Sigmoid colon (tissue), 7 donors: ENCODE data around the gene MBLAC2. TPM values are rescaled to one million over a fixed set of nuclear protein-coding genes. Genes with fewer than 3 reads are reported as not detected.

Experiments
- DNase-seq: peaks from one replicate; pipeline ENCODE4 v3.0.0-alpha.2; 2019
- H3K27ac ChIP-seq, 4 donors: fragments of 200-600 bp; sonication (generic); one replicate each; pipeline ENCODE4 v1.5.1; 2016 to 2019; ENCODE audit warnings: mild to moderate bottlenecking in 1 of 4
- H3K27me3 ChIP-seq, 3 donors: fragments of 200-600 bp; sonication (generic); one replicate each; pipeline ENCODE4 v1.5.1; 2019; ENCODE audit warnings: mild to moderate bottlenecking in 1 of 3
- H3K36me3 ChIP-seq, 4 donors: fragments of 200-600 bp; sonication (generic); one replicate each; pipeline ENCODE4 v1.5.1; 2016 to 2019
- H3K4me1 ChIP-seq, 4 donors: fragments of 200-600 bp; sonication (generic); one replicate each; pipeline ENCODE4 v1.5.1; 2017 to 2019
- H3K4me3 ChIP-seq, 4 donors: fragments of 200-600 bp; sonication (generic); one replicate each; pipeline ENCODE4 v1.5.1; 2017 to 2019; ENCODE audit warnings: mild to moderate bottlenecking in 2 of 4, moderate library complexity in 1 of 4
- H3K9me3 ChIP-seq, 4 donors: fragments of 200-600 bp in 3 of 4; sonication (generic) in 3 of 4; one replicate each; pipeline versions ENCODE4 v1.5.1 to v1.6.1; 2013 to 2019
- CTCF ChIP-seq, 4 experiments: fragments of 450-650 bp in 3 of 4; fragments of 200-600 bp in 1 of 4; IDR thresholded peaks; one replicate each; pipeline ENCODE4 v1.5.1; 2016 to 2019; ENCODE audit warnings: antibody characterized with exemption in 4 of 4, mild to moderate bottlenecking in 3 of 4, moderate library complexity in 2 of 4
- EP300 ChIP-seq, 4 donors: sonication (generic); formaldehyde crosslinking; IDR thresholded peaks; one replicate each; pipeline ENCODE4 v1.6.1; 2017; ENCODE audit warnings: antibody characterized with exemption in 4 of 4
- POLR2A ChIP-seq, 2 donors: fragments of 450-650 bp; IDR thresholded peaks; one replicate each; pipeline ENCODE4 v1.6.1; 2016; ENCODE audit warnings: antibody characterized with exemption in 2 of 2, mild to moderate bottlenecking in 2 of 2, moderate library complexity in 2 of 2
- POLR2AphosphoS5 ChIP-seq, 4 donors: sonication (generic); formaldehyde crosslinking; IDR thresholded peaks; one replicate each; pipeline ENCODE4 v1.6.1; 2017; ENCODE audit warnings: antibody characterized with exemption in 4 of 4
- WGBS, 2 donors: extraction: QIAGEN DNeasy Blood & Tissue Kit; methylation state at CpG; one replicate each; pipeline ENCODE4 v1.1.7; 2013; 5-methylcytosine and 5-hydroxymethylcytosine counted together
- intact Hi-C: fragments of 100-400 bp; cut with DNase I; formaldehyde crosslinking; loops from one replicate; pipeline ENCODE4 v1.15.1; 2023
- polyA plus RNA-seq, 3 donors: library from polyadenylated mRNA; stranded (reverse); fragments of 200-250 nt; gene quantifications; one replicate each; pipeline ENCODE4 v1.2.3, GENCODE V29; 2013
- total RNA-seq, 4 donors: library from RNA; depleted of rRNA; stranded (reverse); fragments of >200 nt; gene quantifications; one replicate each; pipeline ENCODE4 v1.1.0, GENCODE V29; 2016
- donor health status: healthy with polysubstance abuse.
- donor health status: Bipolar disorder and iron deficiency.
- donor health status: healthy.

Gene MBLAC2
- total and polyA plus RNA-seq, 7 donors, result 0.92 to 7.1 (median 4.9) TPM

GRCh38 chr5:90510438-90510837 is 35.9 kb upstream of the MBLAC2 start:
- Histone ChIP-seq H3K4me3 (no peak overlapping the region), H3K4me1 (no peaks in the 10 kb centered on the region), H3K36me3 (no peaks in the 10 kb centered on the region), H3K27ac (no peak overlapping the region), H3K27me3 (no peaks in the 10 kb centered on the region), H3K9me3 (no peaks in the 10 kb centered on the region)
- DNase-seq, result no peak
- intact Hi-C loops, result no loop called here
- 80 to 92% methylated on average over 1 of the region's 1 CpG for WGBS, 2 donors
- TF ChIP-seq CTCF (IDR thresholded peaks at IDR 0.05), result no peak
- TF ChIP-seq POLR2AphosphoS5 (IDR thresholded peaks at IDR 0.05), result no peak
- TF ChIP-seq POLR2A (IDR thresholded peaks at IDR 0.05), result no peak
- no peak for TF ChIP-seq EP300 (IDR thresholded peaks at IDR 0.05)

- intact Hi-C loops, result no loop called here
- no peak for TF ChIP-seq POLR2A (IDR thresholded peaks at IDR 0.05)
- no peak for TF ChIP-seq EP300 (IDR thresholded peaks at IDR 0.05)
- no peak for TF ChIP-seq POLR2AphosphoS5 (IDR thresholded peaks at IDR 0.05)
- TF ChIP-seq CTCF (IDR thresholded peaks at IDR 0.05), result no peak
- DNase-seq, result no peak
- Histone ChIP-seq H3K36me3 (no peaks in the 10 kb centered on the region), H3K27me3 (no peaks in the 10 kb centered on the region), H3K9me3 (no peaks in the 10 kb centered on the region), H3K27ac (no peak overlapping the region), H3K4me3 (no peak overlapping the region), H3K4me1 (no peaks in the 10 kb centered on the region)
These were observed 31.6 kb upstream of the MBLAC2 start for GRCh38 chr5:90506221-90506620.

GRCh38 chr5:90504743-90505142 is 30.2 kb upstream of the MBLAC2 start:
- no peak overlapping the region for H3K27ac ChIP-seq
- no peaks in the 10 kb centered on the region for H3K36me3 ChIP-seq
- no peaks in the 10 kb centered on the region for H3K4me1 ChIP-seq
- TF ChIP-seq POLR2A (IDR thresholded peaks at IDR 0.05) (no peak), EP300 (IDR thresholded peaks at IDR 0.05) (no peak), POLR2AphosphoS5 (IDR thresholded peaks at IDR 0.05) (no peak), CTCF (IDR thresholded peaks at IDR 0.05) (no peak)
- DNase-seq, result no peak
- H3K27me3 ChIP-seq, result no peaks in the 10 kb centered on the region
- 90 to 96% methylated on average over 2 of the region's 2 CpGs for WGBS, 2 donors
- no peak overlapping the region for H3K4me3 ChIP-seq
- intact Hi-C loops, result no loop called here
- H3K9me3 ChIP-seq, result no peaks in the 10 kb centered on the region

GRCh38 chr5:90503596-90503995 is 29.0 kb upstream of the MBLAC2 start:
- Histone ChIP-seq H3K27ac (no peak overlapping the region), H3K9me3 (no peaks in the 10 kb centered on the region), H3K4me3 (no peak overlapping the region), H3K27me3 (no peaks in the 10 kb centered on the region), H3K36me3 (no peaks in the 10 kb centered on the region), H3K4me1 (no peaks in the 10 kb centered on the region)
- no peak for TF ChIP-seq POLR2AphosphoS5 (IDR thresholded peaks at IDR 0.05)
- intact Hi-C loops, result no loop called here
- WGBS, 2 donors, result 87 to 91% methylated on average over 1 of the region's 1 CpG
- no peak for DNase-seq

GRCh38 chr5:90495146-90495545 is 20.6 kb upstream of the MBLAC2 start:
- 93 to 98% methylated on average over 1 of the region's 1 CpG for WGBS, 2 donors
- no peaks in the 10 kb centered on the region for H3K4me1 ChIP-seq
- H3K9me3 ChIP-seq, result no peaks in the 10 kb centered on the region
- TF ChIP-seq EP300 (IDR thresholded peaks at IDR 0.05), result no peak
- TF ChIP-seq POLR2A (IDR thresholded peaks at IDR 0.05), result no peak
- no peak for TF ChIP-seq POLR2AphosphoS5 (IDR thresholded peaks at IDR 0.05)
- no peak for TF ChIP-seq CTCF (IDR thresholded peaks at IDR 0.05)
- H3K4me3 ChIP-seq, result no peak overlapping the region
- no peaks in the 10 kb centered on the region for H3K27me3 ChIP-seq
- no peak overlapping the region for H3K27ac ChIP-seq
- no peaks in the 10 kb centered on the region for H3K36me3 ChIP-seq
- intact Hi-C loops, result no loop called here
- DNase-seq, result no peak
